GM13977 (cell line): Measurements from ENCODE around the gene TEKTIP1.

ENCODE experiments used
- DNase-seq: peaks from one replicate; pipeline ENCODE4 v3.0.0; 2012; ENCODE audit warnings: low spot score
- CTCF ChIP-seq: IDR thresholded peaks from 2 replicates; pipeline ENCODE4 v1.5.1; 2012; ENCODE audit warnings: mild to moderate bottlenecking, control low read depth; ENCODE audit not compliant: insufficient read depth; ENCODE audit errors: extremely low read depth, missing control alignments
- in situ Hi-C: fragments of 300-500 bp; cut with MboI; formaldehyde crosslinking; loops from one replicate; pipeline ENCODE4 v1.12.0; 2022; ENCODE audit warnings: low sequenced_read_pairs, low pct_unique_long_range_greater_than_20kb, mixed read lengths, inconsistent platforms; ENCODE audit not compliant: unreplicated experiment

TEKTIP1 gene

GRCh38 chr19:3518255-3518654 is 20.7 kb upstream of the TEKTIP1 start:
- in situ Hi-C loops = no loop called here
- DNase-seq = no peak
- no peak for TF ChIP-seq CTCF

- in situ Hi-C loops = no loop called here
- TF ChIP-seq CTCF = no peak
- DNase-seq = no peak
Observed at GRCh38 chr19:3518659-3519058, 20.3 kb upstream of the TEKTIP1 start.

GRCh38 chr19:3519126-3519525 is 19.8 kb upstream of the TEKTIP1 start:
- DNase-seq = no peak
- in situ Hi-C loops = no loop called here
- TF ChIP-seq CTCF = no peak

GRCh38 chr19:3520166-3521103 is 18.5 kb upstream of the TEKTIP1 start:
- in situ Hi-C loops = no loop called here
- no peak for TF ChIP-seq CTCF
- no peak for DNase-seq

GRCh38 chr19:3521104-3521445 is 17.9 kb upstream of the TEKTIP1 start:
- DNase-seq = no peak
- no peak for TF ChIP-seq CTCF
- in situ Hi-C loops = no loop called here

GRCh38 chr19:3522421-3523360 is 16.3 kb upstream of the TEKTIP1 start:
- no peak for DNase-seq
- in situ Hi-C loops = no loop called here
- TF ChIP-seq CTCF = no peak
